C4-2B (cell line): Measurements from ENCODE around the gene KRTDAP.

ENCODE experiments used
- CTCF ChIP-seq: fragments of 450-650 bp; conservative IDR thresholded peaks from 2 replicates; pipeline ENCODE4 v1.5.1; 2017; ENCODE audit warnings: mild to moderate bottlenecking
- ZFX ChIP-seq: fragments of 450-650 bp; IDR thresholded peaks from 2 replicates; pipeline ENCODE4 v1.6.1; 2017

- TF ChIP-seq CTCF (peak; percentile 45), ZFX (no peak)
Measured at GRCh38 chr19:35478794-35479677, 11.2 kb downstream of the KRTDAP start.
